ENCODE data around the gene ZNF334.
A peak's percentile ranks its signal among the peaks of the same experiment; 100 is the strongest.

Gene ZNF334

DNA sequence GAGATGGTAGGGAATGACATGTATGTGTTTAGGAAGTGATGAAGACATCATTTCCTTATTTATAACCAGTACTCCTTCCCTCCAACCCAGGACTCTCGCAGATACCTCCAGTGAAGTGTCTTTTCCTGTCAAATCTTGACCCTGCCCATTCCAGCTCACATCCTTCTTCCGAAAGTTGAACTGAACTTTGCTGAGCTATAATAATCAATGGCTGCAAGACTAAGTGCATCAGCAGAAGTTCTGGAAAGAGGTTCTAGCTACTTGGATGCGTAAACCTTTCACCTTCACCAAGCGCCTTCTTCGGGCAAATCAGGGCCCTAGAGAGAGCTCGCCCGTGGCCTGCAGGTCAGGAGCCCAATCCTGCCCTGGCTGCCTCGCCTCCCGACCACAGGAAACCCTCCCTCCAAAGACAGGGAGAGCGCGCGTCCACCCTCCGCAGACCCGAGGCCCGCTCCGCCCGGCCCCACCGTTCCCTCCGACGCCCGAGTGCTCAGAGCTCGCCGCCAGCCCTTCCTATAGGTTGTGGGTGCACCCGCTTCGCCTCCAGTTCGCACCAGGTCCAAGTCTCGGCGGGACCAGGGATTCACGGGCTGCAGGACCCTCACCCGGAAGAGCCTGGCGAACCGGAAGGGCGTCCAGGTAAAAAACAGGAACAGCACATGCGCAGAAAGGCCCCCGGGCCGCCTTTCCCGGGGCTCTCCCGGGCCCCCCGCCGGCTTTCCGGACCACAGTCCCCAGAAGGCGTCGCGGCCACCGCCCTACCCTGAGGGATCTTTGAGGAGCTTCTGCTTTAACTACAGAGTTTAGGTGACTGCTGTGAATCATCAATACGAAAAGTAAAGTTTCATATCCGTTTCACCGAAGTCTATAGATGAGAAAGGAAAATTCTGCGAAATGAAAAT, at the start of gene ZNF334:
Gene ZNF334 (minus strand): TSS at position 617 of the 902 bp plus-strand sequence. CDS start 1,457 bp downstream, outside the sequence.
- DNase-seq (ENCODE audit: low spot score) (no peak), FAIRE-seq (no peak)

DNA sequence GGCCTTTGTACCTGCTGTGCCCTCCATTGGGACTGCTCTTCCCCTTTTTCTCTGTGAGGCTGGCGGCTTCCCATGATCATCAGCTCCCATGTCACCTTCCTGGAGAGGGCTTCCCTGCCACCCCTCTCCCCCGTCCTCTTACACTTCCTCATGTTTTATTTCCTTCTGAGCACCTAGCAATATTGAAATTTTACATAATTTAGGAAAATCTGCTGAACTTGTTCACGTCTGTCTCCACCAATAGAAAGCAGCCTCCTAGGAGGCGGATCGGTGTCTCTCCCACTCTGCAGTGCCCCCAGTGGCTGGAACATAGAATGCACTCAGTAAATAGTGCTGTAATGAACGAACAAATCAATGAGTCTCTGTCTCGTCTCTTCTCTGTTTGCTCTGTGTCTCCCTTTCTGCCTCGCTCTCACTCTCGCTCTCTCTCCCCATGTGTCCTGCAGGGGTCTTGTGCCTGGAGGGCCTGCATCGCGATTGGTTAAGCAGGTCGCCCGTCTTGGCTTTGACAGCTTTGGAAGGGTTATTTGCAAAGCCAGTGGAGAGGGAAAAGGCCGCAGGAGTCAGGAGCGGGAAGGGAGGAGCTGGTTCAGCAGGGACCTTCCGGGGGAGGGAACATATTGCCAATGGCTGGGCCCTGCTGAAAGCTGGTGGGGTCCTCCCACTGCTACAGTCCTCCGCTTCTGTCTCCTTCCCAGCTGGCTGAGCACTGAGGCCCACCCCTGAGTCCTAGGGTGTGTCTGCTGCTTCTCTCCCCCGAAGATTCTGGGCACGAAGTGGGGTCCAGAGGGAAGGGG, 49.2 kb upstream of the ZNF334 start:
- FAIRE-seq (peak; percentile 42), DNase-seq (ENCODE audit: low spot score) (peak; percentile 21)

DNA sequence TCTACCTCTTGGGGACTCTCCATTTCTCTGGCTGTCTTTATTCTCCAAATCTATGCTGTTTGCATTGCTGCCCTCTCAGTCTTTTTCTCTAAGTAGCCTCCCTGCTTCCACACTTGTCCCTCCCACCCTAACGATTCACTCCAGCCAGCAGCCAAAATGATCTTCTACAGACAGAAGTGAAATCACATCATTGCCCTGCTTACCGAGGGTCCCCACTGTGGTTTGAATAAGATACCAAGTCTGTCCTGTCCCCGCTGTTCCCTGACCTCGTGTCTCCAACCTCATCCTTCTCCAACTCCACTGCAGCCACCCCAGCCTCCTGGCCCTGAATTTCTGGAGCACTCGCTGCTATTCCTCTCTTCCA, 48.6 kb upstream of the ZNF334 start:
- DNase-seq (ENCODE audit: low spot score) (no peak), FAIRE-seq (no peak)

DNA sequence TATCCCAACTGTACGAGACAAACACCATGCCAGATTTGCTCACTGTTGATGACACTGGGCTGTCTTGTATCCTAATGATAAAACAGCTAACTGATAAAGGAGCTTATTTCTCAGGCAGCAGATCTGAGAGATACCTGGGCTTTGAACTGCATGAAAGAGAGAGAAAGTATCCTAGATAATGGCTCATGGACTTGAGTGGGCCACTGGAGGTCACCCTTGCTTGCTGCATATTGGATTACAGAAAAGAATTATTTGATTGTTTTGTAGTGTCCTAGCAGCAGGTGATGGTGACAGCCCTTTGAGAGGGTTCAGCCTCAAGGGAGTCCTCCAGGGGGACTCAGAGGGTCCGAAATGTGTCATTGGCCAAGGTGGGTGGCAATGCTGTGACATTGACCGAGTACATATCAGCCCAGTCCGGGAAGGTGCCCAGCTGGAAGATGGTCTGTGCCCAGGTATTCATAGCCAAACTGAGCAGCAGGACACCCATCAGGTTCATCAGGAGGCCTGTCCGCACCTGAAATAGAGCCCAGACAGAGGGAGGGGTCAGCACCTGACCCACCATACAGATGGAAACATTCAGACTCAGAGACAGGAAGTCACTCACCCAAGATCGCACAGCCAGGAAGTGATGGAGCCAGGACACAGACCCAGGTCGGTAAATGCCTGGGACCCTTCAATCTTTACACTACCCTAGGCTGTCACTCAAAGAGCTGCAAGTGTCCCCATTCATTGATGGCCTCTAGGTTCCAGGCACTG, 46.5 kb upstream of the ZNF334 start:
- FAIRE-seq (no peak), DNase-seq (ENCODE audit: low spot score) (no peak)

DNA sequence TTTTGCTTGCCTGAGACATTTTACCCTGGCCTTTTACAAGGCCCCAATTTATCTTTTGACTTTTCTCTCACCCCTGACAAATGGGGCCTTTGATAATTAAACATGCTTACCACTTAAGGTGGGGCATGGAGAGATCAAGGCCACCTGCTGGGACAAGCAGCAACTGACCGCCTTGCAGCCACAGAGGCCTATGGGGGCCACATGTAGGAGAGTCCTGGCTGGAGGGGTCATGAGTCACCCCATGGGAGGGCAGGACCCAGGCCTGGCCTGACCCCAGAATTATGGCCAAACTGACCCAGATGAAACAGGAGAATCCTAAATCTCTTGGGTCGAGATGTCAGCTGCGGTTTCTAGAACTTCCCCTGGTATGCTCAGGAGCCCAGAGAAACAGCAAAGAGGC, 45.6 kb upstream of the ZNF334 start:
- FAIRE-seq (no peak), DNase-seq (ENCODE audit: low spot score) (no peak)

DNA sequence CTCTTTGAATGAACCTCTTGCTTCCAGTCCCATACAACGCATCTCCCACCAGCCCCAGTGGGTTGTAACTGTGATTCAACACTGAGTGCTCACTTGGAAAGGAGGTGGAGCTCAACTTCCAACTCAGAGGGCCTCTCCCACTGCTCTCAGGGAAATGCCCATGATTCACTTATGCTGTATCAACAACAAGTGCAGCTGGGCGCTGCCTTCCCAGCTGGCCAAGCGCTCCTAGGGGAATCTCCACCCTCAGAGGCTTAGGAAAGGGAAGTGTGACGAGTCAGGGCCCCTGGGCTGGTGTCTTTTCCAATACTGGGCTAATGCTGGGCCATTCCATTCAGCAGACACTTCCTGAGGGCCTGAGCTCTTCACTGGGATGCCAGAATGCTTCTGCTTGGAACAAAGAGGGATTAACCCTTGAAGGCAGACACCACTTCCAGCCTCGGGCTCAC, 45.2 kb upstream of the ZNF334 start:
- peak; percentile 84 for DNase-seq (ENCODE audit: low spot score)
- FAIRE-seq = peak; percentile 77

DNA sequence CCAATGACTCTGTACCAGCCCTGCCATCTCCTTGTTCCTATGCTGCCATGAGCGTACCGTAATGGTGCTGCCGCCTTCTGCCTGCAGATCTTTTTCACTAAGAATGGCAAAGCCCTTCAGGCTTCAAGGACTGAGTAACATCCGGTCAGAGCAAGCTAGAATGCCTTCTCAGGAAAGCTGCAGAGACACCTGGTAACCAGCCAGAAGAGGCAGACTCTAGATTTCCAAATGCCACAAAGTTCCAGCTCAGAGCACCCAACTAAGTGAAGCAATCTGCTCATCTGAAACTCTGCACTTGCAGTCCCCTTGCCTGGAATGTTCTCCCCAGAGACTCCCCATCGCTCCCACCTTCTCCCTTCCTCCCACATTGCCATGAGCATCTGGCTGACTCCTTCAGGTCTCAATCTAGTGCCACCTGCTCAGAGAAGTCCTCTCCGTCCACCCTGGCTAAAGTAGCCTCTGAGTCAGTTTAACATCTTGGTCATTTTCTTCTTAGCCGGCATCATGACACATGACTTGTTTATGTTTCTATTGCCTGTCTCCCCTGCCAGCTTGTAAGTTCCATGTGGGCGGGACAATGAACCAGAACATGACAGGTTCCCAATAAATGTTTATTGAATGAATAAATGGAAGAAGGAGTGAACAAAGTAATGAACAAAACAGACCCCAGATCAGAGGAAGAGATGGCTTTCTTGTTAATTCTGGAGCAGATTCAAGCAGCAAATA, 44.0 kb upstream of the ZNF334 start:
- DNase-seq (ENCODE audit: low spot score) (peak; percentile 44), FAIRE-seq (no peak)

- no peak for FAIRE-seq
- no peak for DNase-seq (ENCODE audit: low spot score)
Observed at GRCh38 chr20:46555370-46555956, 42.1 kb upstream of the ZNF334 start.

- DNase-seq (ENCODE audit: low spot score) (no peak), FAIRE-seq (no peak)
Observed at GRCh38 chr20:46554828-46555227, 41.5 kb upstream of the ZNF334 start.

GRCh38 chr20:46553926-46554325, 40.6 kb upstream of the ZNF334 start:
- DNase-seq (ENCODE audit: low spot score) (no peak), FAIRE-seq (no peak)

DNA sequence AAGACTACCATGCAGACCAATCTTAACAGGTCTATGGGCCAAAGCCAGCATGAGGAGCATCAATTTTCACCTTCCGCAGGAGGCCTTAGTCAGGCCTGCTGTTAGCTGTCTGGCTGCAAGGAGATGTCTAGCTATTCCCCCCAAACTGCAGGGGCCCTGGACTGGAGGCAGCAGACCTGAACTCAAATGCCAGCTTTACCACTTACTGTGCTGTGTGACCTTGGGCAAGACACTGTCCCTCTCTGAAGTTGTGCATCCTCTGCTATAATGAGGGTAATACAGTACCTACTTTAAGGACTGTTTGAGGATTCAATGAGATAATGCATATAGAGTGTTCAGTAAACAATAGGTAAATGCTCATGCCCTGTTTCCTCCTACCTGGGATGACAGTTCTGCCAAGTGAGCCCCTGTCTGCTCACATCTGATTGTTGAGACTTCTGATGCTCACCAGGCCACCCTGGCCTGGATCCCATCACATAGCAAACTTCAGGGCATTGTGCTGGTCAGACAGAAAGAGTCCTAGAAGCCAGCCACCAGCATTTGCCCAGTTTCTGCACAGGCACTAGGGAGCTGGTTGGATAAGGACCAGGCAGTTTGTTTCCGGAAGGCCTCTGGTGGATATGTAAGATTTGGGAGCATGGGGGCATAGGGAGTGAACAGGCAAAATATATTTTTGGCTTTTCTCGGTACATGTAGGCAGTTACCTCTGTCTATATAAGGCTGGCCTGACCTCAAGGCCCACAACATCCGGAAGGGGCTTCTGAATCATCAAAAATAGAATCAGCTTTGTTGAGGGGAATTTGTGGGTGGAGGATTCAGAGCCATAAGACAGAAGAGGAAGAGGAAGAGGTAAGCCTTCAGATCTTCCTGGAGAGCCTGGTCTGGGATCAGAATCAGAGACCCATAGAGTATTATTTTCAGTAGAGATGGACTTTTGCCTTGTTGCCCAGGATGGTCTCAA, 39.4 kb upstream of the ZNF334 start:
- FAIRE-seq (no peak), DNase-seq (ENCODE audit: low spot score) (no peak)

DNA sequence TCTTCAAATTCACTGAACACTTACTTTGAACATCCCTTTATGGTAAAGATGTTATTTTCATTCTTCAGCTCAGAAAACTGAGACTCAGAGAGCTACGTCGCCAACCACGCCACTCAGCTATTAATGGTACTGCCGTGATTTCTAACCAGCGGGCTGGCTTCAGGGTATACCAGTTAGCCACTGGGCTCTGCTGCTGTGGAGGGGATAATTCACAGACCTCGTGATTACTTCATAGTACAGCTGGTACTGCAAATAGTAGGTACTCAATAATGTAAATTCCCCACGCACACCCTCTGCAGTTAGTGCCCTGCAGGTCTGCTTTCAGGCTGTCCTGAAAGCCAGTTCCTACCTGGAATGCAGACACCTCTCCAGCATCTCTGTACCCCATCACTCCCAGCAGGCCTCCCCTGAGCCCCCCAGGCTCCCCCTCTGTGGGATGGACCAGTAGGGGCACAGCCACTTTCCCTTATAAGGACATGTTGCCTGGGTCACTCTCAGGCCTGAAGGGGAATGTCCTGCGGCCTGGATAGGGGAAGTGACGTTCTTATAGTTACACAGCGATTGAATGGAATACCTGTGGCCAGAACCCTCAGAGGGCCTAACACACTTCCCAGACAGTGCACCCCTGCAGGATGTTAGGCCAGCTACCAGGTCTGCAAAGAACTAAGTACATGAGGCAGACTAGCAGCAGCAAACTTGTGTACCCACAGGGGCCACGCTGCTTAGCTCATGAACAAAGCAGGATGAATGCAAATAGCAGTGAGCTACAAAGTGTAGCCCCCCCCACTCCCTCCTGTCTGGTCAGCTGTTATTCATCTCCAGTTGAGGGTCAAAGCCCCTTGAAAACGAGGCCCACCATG, 38.4 kb upstream of the ZNF334 start:
- DNase-seq (ENCODE audit: low spot score) (no peak), FAIRE-seq (no peak)

GRCh38 chr20:46550461-46550860, 37.1 kb upstream of the ZNF334 start, which contains the start of gene OCSTAMP:
TSS of gene OCSTAMP (minus strand) at chr20:46550654. CDS start at chr20:46550560, 94 bp downstream.
- DNase-seq (ENCODE audit: low spot score) = no peak

DNA sequence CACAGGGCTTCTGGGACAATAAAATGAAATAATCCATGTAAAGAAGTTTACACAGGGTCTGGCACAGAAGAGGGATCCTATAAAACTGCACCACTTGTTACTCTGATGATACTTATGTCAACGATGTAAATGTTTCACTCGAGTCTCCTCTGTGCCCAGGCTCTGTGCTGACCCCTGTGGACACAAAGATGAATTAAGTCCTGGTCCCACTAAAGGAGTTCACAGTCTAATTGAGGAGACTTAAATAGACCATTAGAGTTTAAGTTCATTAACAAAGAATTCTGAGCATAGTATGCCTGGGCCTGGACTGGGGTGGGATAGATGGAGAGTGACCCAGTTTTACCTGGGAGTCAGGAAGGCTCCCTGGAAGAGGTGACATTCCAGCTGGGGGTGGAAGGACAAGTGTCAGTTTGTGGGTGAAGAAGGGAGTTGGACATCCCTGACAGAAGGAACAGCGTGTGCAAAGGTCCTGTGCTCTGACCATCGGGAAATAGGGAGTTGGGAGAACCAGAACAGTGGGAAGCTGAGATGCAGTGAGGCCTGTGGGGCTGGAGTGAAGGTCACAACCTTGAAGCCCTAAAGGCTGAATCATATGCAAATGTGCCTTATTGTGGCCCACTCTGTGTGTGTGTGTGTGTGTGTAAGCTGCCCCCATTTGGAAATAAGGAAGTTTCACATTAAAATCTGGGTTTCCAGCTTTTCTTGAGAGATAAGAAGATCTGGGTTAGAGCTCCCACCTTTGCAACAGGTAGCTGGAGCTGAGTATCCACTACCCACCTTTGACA, 36.0 kb upstream of the ZNF334 start:
- DNase-seq (ENCODE audit: low spot score) = no peak
- no peak for FAIRE-seq

More at GRCh38 chr20:46550461-46550860, 37.1 kb upstream of the ZNF334 start, which contains the start of gene OCSTAMP:
- FAIRE-seq = no peak

- no peak for FAIRE-seq
- no peak for DNase-seq (ENCODE audit: low spot score)
Observed at GRCh38 chr20:46548688-46549087, 35.3 kb upstream of the ZNF334 start.

GRCh38 chr20:46547995-46548394, 34.6 kb upstream of the ZNF334 start:
- no peak for FAIRE-seq
- no peak for DNase-seq (ENCODE audit: low spot score)

GRCh38 chr20:46546936-46547335, 33.6 kb upstream of the ZNF334 start:
- DNase-seq (ENCODE audit: low spot score) (no peak), FAIRE-seq (no peak)

Data from RCC 7860 (cell line).